ENCODE results near the gene TRMT6.

The TRMT6 gene

GRCh38 chr20:5923493-5923892, 26.8 kb downstream of the TRMT6 start:
- no peak overlapping the region for H3K4me3 ChIP-seq (ENCODE audit: low read depth, low read length)
- TF ChIP-seq CTCF (IDR thresholded peaks at IDR 0.05; ENCODE audit: borderline replicate concordance, insufficient read depth, low read depth, low read length): no peak

- TF ChIP-seq CTCF (IDR thresholded peaks at IDR 0.05; ENCODE audit: borderline replicate concordance, insufficient read depth, low read depth, low read length): no peak
- no peak overlapping the region for H3K4me3 ChIP-seq (ENCODE audit: low read depth, low read length)
Observed at GRCh38 chr20:5920581-5920980, 29.8 kb downstream of the TRMT6 start.

DNA sequence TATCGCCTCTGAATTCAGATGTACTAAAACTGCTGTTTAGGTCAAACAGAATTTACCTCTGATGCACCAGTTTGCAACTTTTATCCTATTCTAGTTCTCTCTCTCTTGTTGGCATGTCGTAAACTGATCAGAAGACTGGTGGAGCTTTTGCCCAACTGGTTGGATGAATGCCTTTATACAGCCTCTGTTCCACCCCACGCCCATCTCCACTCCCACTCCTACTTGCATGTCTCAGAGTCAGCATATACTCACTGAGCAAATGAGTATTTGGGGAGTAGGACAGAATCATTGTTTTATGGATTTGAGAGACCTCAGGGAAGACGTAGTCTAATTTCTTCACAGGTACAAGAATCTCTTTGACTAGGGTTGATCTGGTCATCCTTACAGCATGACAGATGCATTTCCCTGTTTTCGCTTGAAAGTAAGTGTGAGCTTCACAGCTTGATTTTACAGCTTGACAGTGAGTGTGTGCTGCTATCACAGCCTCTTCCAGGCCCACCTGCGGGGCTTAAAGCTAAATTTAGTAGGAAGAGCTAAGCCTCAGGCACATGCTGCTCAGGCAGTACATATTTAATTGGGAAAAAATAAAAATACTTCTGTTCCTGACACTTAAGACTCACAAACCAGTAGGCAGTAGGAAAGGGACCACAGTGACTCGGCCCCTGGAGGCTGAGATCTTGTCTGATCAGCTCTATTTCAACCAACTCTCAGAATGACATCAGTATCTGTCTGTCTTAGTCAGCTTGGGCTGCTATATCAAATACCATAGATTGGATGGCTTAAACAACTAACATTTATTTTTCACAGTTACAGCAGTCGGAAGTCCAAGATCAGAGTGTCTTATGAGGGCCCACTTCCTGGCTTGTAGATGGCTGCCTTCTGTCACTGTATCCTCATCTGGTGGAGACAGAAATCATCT, 30.4 kb downstream of the TRMT6 start:
- no peak overlapping the region for H3K4me3 ChIP-seq (ENCODE audit: low read depth, low read length)

GRCh38 chr20:5918856-5919625, 31.3 kb downstream of the TRMT6 start:
- H3K4me3 ChIP-seq (ENCODE audit: low read depth, low read length): no peak overlapping the region

More for the DNA sequence above, 30.4 kb downstream of the TRMT6 start:
- no peak for TF ChIP-seq CTCF (IDR thresholded peaks at IDR 0.05; ENCODE audit: borderline replicate concordance, insufficient read depth, low read depth, low read length)

DNA sequence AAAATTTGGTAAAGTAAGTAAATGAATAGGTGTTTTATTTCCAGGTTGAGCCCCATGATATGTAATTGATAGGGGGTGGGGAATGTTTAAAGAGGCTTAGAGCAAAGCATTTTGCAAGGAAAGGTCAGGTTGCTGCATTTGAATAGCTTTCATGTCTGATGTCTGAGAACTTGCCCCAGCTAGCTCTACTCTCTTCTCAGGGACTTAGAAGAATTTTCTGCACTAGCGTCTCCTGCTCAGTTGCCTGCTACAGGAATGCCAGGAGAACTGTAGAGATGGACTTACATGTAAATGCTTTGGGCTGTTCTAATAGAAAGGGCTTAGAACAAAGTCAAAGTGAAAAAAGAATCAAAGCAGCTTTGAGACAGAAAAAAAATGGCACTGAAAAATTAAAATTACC, 35.5 kb downstream of the TRMT6 start:
- H3K4me3 ChIP-seq (ENCODE audit: low read depth, low read length): no peak overlapping the region
- TF ChIP-seq CTCF (IDR thresholded peaks at IDR 0.05; ENCODE audit: borderline replicate concordance, insufficient read depth, low read depth, low read length): no peak

More at GRCh38 chr20:5918856-5919625, 31.3 kb downstream of the TRMT6 start:
- TF ChIP-seq CTCF (IDR thresholded peaks at IDR 0.05; ENCODE audit: borderline replicate concordance, insufficient read depth, low read depth, low read length): no peak

DNA sequence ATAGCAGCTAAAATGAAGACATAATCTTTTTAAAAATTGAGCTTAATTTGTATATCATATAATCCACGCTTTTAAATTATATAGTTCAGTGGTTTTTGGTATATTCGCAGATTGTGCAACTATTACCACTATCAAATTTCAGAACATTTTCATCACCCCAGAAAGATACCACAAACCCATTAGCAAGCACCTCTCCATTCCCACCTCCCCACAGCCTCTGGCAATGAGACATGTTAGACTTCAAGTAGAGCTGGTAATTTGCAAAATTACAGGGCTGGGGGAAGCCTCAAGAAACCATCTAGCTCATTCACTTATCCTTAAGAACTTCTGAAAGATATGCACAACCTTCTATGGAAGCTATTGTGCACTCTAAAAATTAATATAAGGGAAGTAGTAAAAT, 37.2 kb downstream of the TRMT6 start:
- TF ChIP-seq CTCF (IDR thresholded peaks at IDR 0.05; ENCODE audit: borderline replicate concordance, insufficient read depth, low read depth, low read length): no peak

More for the DNA sequence above, 37.2 kb downstream of the TRMT6 start:
- H3K4me3 ChIP-seq (ENCODE audit: low read depth, low read length): no peak overlapping the region

Data from GM12875 (cell line).